ENCODE data around the gene SERPING1. TPM values are rescaled to one million over a fixed set of nuclear protein-coding genes. Genes with fewer than 3 reads are reported as not detected.

SERPING1 gene
- total and polyA plus RNA-seq, 2 of the 13 experiments (the other 11 are each of a cell fraction or from before 2014, with no cell fraction given): 2.0 to 10.4 TPM

- TF ChIP-seq ZNF292 (CRISPR knock-in tag; IDR thresholded peaks at IDR 0.05; ENCODE audit: borderline replicate concordance, low read depth) (peak; percentile 81; the same call in 1 of the 2 replicates), SATB2 (CRISPR knock-in tag; IDR thresholded peaks at IDR 0.05) (no peak), MZF1 (CRISPR knock-in tag; IDR thresholded peaks at IDR 0.05; ENCODE audit: borderline replicate concordance) (no peak), ARID2 (CRISPR knock-in tag; IDR thresholded peaks at IDR 0.05; ENCODE audit: borderline replicate concordance) (peak; percentile 34; the same call in 1 of the 2 replicates), ZNF772 (CRISPR knock-in tag; IDR thresholded peaks at IDR 0.05) (peak; percentile 95; the same call in 1 of the 2 replicates), CBX2 (IDR thresholded peaks at IDR 0.05; ENCODE audit: low read depth, low read length) (no peak), CBX2 (CRISPR knock-in tag; IDR thresholded peaks at IDR 0.05; ENCODE audit: low read depth) (no peak), SRSF4 (IDR thresholded peaks at IDR 0.05; ENCODE audit: low read depth, low read length, poor library complexity, severe bottlenecking) (no peak), GABPA (IDR thresholded peaks at IDR 0.05; ENCODE audit: low read depth, low read length) (peak; percentile 77), GABPA (CRISPR knock-in tag; IDR thresholded peaks at IDR 0.05; ENCODE audit: low read depth) (peak; percentile 97), ZNF879 (CRISPR knock-in tag; IDR thresholded peaks at IDR 0.05) (no peak), SMARCE1 (IDR thresholded peaks at IDR 0.05; ENCODE audit: borderline replicate concordance) (no peak), ZBTB40 (IDR thresholded peaks at IDR 0.05) (no peak), ZBTB40 (CRISPR knock-in tag; IDR thresholded peaks at IDR 0.05) (peak; percentile 99)
- TF ChIP-seq, protein P1, sequence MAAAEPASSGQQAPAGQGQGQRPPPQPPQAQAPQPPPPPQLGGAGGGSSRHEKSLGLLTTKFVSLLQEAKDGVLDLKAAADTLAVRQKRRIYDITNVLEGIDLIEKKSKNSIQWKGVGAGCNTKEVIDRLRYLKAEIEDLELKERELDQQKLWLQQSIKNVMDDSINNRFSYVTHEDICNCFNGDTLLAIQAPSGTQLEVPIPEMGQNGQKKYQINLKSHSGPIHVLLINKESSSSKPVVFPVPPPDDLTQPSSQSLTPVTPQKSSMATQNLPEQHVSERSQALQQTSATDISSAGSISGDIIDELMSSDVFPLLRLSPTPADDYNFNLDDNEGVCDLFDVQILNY (CRISPR knock-in tag; conservative IDR thresholded peaks at IDR 0.05): peak; percentile 80
- TF ChIP-seq, protein P2, sequence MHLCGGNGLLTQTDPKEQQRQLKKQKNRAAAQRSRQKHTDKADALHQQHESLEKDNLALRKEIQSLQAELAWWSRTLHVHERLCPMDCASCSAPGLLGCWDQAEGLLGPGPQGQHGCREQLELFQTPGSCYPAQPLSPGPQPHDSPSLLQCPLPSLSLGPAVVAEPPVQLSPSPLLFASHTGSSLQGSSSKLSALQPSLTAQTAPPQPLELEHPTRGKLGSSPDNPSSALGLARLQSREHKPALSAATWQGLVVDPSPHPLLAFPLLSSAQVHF (CRISPR knock-in tag; IDR thresholded peaks at IDR 0.05): no peak
- TF ChIP-seq, protein P3, sequence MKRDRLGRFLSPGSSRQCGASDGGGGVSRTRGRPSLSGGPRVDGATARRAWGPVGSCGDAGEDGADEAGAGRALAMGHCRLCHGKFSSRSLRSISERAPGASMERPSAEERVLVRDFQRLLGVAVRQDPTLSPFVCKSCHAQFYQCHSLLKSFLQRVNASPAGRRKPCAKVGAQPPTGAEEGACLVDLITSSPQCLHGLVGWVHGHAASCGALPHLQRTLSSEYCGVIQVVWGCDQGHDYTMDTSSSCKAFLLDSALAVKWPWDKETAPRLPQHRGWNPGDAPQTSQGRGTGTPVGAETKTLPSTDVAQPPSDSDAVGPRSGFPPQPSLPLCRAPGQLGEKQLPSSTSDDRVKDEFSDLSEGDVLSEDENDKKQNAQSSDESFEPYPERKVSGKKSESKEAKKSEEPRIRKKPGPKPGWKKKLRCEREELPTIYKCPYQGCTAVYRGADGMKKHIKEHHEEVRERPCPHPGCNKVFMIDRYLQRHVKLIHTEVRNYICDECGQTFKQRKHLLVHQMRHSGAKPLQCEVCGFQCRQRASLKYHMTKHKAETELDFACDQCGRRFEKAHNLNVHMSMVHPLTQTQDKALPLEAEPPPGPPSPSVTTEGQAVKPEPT (CRISPR knock-in tag; IDR thresholded peaks at IDR 0.05; ENCODE audit: low read depth): no peak
Measured at GRCh38 chr11:57657194-57658022, 59.9 kb downstream of the SERPING1 start, which contains the start of gene CLP1 (continued).
